HG03442 (cell line): ENCODE data around the gene TMIGD3.

ENCODE experiments used
- ATAC-seq: cut with Tn5 transposase; IDR thresholded peaks from one replicate; pipeline ENCODE4 v1.9.1; 2021; ENCODE audit warnings: mild to moderate bottlenecking, moderate library complexity; ENCODE audit not compliant: unreplicated experiment

TMIGD3 gene

DNA sequence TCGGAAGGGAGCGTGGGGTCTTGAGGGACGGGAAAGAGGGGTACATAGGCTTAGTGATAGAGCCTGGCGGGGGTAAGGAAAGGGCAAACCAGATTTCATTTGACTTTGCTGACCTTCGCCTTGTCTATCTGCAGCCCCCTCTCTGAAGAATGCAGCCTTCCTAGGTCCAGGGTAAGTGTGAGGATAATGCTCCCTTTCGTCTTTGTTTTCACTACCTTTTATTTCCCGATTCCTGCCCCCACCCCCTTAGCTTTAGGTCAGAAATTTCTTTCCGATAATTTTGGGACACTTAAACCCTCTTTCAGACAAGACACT lies 53.8 kb downstream of the TMIGD3 start:
- no peak for ATAC-seq

DNA sequence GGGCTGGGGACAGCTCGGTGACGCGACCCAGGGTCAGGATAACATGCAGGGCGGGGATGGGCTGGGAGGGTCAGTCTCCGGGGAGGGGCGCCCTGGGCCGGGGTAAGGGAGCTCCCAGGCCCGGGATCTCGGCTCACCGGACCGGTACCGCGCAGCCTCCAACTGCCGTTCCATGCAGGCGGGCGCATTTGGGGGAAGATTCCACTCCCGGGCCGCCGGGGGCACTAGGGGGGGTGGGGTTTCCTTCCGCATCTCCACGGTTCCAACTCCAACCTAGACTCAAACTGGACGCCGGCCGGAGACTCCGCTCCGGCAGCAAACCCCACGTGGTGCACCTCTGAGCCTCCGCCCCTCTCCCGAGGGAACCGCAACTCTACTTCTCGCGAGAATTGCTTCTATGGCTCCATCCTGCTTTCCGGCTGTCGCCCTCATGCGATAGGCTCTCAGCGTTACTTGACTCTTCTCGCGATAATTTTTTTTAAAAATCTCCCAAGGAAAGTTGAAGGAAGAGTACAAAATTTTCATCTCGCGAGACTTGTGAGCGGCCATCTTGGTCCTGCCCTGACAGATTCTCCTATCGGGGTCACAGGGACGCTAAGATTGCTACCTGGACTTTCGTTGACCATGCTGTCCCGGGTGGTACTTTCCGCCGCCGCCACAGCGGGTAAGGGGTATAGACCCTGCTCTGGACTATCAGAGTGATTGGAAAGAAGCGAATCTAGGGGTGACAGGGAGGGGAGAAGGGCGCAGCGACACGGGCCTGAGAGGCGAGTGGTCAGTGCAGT lies 54.3 kb downstream of the TMIGD3 start, which contains the start of the genes ATP5PB and WDR77:
Gene ATP5PB, plus strand, starts transcription at position 547 of the 785 bp plus-strand sequence. Its CDS starts 78 bp downstream, at position 625.
Gene WDR77, minus strand, starts transcription at position 339 of the 785 bp plus-strand sequence. Its CDS starts 87 bp downstream, at position 252.
- ATAC-seq: peak; percentile 96

DNA sequence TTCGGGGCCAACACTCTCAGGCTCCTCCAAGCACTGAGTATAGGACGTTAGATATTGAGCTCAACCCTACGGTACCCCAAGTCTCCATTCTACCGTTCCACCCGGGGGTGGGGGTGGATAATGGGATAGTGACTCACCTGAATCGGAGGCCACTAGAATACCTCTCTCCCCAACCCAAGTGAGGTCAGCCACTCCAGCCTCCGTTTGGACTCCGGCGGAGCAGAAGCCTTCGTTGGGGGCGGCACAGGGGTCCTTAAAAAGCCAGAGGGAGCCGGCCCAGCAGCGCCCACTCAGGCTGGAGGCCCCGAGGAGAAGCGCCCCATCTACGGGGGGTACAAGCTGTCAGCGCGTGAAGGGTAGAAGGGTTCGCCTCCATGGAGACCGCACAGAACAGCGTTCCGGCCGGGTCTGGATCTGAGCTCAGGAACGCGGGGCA lies 54.9 kb downstream of the TMIGD3 start:
- ATAC-seq: peak; percentile 12

DNA sequence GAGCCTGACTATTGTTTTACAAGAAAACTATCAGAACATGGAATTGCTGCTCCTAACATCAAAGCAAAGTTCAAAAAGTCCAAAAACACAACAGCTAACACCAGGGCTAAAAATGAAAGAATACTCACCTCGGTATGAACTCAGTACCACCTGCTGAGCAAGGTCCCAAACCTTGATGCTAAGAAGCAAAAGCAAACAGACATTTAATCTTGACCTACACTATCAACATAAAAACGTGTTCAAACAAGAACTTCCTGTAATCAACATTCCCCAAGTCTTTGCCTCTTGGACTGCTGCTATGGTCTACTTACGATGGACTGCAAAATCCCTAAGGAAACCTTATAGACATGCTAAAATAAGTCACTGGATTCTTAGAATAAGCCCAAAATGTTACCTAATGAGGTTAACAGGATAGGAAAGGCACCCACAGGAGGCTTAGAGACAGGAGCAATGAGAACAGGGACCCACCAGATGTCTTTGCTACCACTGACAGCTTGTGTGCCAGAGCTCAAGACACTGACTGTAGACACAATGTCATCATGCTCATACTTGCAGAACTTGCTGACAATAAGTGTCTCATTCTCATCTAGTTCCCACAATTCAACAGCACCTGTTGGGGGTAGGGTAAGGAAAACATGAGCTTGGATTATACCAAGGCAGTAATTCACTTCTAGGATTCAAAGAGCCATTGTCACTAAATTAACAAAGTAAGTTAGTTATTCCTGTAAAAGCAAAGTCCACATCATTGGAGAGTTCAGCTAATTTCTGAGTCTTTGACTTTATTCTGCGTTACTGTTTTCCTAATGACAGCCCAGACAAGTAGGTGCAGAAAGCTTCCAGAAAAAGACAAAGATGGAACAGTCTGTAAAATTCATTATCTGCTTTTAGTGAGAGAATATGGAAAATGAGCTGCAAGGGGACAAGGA lies 56.2 kb downstream of the TMIGD3 start:
- ATAC-seq: no peak

DNA sequence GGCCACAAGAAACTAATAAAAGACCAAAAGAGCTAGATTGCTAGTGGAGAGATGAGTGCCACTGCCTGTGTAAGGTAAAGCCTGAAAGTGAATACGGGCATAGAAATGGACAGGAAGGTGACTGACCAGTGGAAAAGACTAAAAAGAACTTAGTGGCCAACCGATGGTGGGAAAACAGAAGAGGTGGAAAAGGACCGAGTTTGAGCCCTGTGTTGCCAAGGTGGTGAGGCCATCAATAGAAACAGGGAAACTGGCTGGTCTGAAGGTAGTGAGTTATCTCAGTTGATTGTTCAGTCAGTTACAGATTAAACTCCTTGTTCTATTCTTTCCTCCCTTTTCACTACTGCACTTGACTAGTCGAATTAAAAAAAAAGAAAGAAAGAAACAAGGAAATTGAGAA lies 56.9 kb downstream of the TMIGD3 start:
- ATAC-seq: no peak

DNA sequence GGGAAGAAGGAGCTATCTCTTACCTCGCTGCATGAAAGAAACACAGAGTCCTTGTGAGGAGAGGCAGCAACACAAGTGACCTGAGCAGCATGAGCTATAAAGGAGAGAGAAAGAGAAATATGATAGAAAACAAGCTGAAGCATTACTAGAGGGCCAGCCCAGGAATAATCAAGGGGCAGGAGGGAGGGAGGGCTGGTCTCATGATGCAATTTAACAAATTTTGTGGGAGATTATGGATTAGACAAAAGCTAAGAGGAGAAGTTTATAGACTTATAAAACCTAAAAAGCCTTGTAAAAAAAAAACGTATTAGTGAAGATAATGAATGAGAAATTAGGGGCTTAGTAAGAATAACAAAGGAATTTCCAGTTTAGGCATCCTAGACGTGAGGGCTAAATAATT lies 59.4 kb downstream of the TMIGD3 start:
- ATAC-seq: no peak

DNA sequence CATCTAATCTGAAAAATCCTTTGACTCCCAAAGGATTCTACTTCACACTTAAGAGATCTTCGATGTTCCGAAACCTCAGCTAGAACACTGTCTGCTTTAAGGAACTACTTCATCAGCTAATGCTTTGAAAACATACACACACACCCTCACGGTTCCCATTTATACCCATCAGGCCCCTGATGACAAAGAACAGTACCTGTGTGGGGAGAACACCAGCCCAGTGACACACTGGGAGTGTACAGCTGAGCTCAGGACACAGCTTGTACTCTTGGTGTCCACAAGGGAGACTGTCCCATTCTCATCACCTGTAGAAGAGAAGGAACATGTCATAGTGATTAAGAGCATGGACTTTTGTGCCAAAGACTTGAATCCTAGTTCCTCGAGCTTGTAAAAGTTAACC lies 61.0 kb downstream of the TMIGD3 start:
- no peak for ATAC-seq

DNA sequence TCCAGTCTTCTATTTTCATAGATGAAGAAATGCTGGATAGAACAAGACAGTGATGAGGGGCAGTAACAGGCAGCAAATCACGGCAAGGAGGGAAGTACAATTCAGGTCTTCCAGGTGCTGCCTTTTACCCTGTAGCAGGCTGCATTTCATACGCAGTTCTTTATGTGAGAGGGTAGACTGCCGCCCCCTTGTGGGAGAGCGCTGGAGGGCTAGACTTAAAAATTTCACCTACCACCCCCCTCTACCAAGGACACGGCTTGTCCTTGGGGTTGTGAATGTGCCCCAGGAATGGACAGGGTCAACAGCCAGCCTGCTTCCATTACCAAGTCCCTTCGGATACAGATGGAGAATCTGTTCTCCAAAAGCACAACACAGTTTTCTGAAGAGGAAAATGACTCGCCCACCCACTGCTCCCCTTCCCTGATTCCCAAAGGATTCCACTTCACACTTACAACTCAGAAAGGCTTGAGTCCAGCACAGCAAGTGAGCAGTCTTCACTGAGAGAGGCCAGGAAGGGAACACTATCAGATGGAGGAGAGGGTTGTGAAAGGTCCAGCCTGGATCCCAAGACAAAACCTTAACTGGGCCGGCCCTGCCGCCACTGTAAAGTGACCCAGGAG lies 61.8 kb downstream of the TMIGD3 start:
- ATAC-seq: no peak

DNA sequence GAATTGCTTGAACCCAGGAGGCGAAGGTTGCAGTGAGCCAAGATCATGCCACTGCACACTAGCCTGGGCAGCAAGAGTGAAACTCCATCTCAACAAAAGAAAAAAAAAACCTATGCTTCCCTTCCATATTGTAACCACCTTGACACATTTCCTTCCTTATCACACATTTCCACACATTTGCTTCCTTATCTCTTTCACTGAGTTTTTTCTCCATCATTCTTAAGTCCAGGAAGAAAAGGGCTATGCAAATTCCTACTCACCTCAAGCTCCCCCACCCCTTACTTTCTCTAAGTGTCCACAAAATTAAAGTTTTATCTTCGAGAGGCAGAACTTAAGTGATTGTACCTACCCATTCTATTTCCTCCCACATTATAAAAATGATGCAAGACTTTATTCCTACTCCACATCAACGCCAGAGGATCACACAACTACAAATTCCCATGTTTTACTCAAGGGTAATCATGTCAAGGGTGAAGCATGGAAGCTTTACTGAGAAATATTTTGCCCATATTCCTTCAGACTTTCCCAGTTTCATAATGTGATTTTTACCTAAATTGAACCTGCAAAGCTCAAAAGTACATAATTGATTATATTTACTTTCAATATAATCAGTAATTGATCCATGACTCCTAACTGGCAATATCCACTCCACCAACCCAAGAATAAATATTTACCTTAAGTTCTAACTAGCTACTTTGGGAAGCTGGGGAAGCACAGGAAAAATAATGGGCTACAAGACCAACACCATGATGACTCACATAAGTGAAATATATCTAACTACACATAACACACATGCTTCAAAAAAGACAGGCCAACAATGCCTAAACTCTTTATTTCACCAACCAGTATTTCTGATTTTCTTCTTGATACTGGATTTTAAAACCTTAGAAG lies 63.7 kb downstream of the TMIGD3 start:
- ATAC-seq: no peak

DNA sequence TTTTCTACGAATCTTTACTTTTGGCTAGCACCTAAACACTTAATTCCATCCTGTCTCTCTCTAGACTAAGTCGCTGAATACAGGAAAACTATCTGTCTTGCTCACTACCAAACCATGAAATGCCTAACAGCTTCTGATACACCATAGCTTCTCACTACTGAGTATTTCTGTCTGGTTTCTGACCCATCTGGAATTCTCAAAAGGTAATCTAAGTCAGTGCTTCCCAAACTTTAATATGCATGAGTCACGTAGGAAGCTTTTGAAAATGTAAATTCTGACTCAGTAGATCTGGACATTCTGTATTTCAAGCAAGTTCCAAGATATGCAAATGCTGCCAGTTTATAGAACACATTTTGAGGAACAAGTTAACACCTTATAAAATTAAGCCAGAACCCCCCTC lies 66.7 kb downstream of the TMIGD3 start:
- ATAC-seq: no peak
